Fibroblast of villous mesenchyme (primary cell): Measurements from ENCODE around the gene CSF3. TPM values are rescaled to one million over a fixed set of nuclear protein-coding genes. Genes with fewer than 3 reads are reported as not detected.

ENCODE experiments used
- DNase-seq: peaks from one replicate; pipeline ENCODE4 v3.0.0-alpha.2; 2010; ENCODE audit warnings: low read depth
- H3K4me3 ChIP-seq: 2 replicates; pipeline ENCODE4 v1.5.1; 2011; ENCODE audit warnings: low read depth, mild to moderate bottlenecking, low read length
- total RNA-seq: library from RNA; depleted of rRNA; stranded (reverse); fragments of >200 nt; gene quantifications from 2 replicates; pipeline ENCODE4 v1.2.3, GENCODE V29; 2012
- TF ChIP-seq, protein P1 (sequence below): IDR thresholded peaks from 2 replicates; pipeline ENCODE4 v1.5.1; 2012; ENCODE audit warnings: low read depth, mild to moderate bottlenecking, low read length; ENCODE audit not compliant: insufficient read depth

CSF3 gene
- total RNA-seq, 1 donor: 4.3 TPM

DNA sequence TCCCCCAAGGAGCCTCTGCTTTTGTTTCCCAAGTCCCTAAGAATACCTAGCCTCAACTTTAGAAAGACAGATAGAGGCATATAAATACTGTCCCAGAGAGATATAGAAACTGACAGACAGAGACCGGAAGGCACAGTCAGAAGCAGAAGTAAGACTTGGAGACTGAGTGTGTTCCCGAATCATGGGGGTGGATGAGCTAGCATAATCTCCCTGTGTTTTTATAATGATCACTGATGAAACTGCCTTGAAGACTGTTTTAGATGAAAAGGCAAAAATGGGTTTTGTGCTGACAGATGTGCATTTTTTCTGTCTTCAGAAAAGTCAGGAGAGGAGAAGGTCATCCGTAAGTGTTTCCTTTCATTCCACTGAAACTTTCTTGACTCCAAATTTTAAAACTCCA, 43.0 kb upstream of the CSF3 start:
- DNase-seq: peak; percentile 28
- TF ChIP-seq, protein P1, sequence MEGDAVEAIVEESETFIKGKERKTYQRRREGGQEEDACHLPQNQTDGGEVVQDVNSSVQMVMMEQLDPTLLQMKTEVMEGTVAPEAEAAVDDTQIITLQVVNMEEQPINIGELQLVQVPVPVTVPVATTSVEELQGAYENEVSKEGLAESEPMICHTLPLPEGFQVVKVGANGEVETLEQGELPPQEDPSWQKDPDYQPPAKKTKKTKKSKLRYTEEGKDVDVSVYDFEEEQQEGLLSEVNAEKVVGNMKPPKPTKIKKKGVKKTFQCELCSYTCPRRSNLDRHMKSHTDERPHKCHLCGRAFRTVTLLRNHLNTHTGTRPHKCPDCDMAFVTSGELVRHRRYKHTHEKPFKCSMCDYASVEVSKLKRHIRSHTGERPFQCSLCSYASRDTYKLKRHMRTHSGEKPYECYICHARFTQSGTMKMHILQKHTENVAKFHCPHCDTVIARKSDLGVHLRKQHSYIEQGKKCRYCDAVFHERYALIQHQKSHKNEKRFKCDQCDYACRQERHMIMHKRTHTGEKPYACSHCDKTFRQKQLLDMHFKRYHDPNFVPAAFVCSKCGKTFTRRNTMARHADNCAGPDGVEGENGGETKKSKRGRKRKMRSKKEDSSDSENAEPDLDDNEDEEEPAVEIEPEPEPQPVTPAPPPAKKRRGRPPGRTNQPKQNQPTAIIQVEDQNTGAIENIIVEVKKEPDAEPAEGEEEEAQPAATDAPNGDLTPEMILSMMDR: no peak

DNA sequence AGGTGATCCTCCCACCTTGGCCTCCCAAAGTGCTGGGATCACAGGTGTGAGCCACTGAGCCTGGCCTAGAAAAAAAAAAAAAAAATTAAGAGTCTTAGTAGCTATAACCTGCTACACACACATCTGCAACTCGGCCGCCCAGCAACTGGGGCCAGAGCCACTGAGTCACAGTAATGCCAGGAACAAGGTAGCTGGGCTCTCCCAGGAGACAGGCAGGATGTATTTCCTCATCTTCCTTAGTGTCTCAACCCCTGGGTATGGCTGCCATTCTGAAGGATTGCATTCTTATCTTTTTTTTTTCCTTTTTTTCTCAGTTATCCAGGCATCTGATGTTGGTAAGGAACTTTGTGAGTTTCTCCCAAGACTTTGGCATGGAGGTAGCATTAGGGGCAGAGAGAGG, 41.7 kb upstream of the CSF3 start:
- TF ChIP-seq, protein P1: no peak
- DNase-seq: no peak
- H3K4me3 ChIP-seq: no peak overlapping the region

More for the DNA sequence above, 43.0 kb upstream of the CSF3 start:
- H3K4me3 ChIP-seq: no peak overlapping the region

DNA sequence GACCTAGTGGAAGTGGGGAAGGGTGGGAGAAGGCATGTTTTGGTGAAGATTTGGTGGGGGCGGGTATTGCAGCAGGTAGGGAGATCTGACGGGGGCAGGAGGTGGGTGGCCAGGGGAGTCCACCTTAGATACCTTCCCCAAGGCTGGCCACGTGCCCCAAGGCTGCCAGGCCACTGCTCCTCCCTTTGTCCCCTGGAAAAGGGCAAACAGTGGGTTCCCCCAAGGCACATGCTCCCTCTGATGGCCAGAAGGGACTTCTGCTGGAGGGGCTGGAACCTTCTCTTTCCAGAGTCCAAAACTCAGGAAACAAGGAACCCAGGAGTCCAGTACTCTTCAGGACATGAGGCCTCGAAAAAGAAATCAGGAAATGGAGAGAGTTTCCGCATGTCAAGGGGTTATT, 40.8 kb upstream of the CSF3 start:
- no peak for DNase-seq
- TF ChIP-seq, protein P1: no peak
- no peak overlapping the region for H3K4me3 ChIP-seq

DNA sequence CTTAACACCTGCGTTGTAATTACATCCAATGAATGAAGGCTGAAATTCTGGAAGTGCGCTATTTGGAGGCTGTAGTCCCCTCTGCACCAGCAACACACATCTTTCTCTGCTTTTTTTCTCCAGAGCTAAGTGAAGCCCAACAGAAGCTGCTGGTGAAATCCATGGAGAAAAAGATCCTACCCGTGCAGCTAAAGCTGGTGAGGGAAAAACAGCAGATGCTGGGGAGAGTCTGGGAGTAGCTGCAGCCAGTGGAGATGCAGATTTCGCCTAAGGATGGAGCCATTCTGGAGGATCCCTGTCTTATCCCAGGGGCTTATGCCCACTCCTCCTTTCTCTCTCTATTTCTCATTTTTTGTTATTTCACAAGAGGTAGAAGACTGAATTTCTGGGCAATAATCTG, 39.4 kb upstream of the CSF3 start:
- TF ChIP-seq, protein P1: no peak
- DNase-seq: no peak
- no peak overlapping the region for H3K4me3 ChIP-seq

DNA sequence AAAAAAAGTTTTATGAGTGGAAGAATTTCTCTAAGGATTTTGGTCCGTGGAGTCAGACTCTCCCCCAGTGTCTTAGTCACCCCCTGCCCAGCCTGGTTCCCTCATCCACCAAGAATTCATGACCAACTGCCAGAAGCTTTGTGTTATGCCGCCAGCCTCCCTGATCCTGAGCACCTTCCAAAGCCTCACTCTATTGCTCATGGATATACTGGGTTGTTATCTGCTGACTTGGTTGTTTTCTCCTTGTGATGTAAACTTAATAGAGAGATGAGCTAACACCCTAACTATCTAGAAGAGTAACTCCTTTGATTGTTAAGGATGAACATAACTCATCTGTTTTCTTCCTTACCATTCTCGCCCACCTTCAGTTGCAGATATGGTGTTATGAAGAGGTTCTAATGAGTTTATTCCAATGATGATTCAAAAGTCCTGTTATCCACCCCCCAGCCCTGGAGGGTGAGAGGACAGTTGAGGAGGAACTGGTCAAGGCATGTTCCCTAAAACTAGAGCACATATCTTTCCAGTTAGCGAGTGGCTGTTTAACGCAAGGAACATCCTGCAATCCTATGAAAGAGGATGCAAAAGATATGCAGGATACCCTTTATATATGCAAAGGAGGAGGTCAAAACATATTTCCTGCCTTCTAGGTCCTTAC, 36.1 kb upstream of the CSF3 start:
- DNase-seq: peak; percentile 74
- H3K4me3 ChIP-seq: no peak overlapping the region
- TF ChIP-seq, protein P1: no peak

DNA sequence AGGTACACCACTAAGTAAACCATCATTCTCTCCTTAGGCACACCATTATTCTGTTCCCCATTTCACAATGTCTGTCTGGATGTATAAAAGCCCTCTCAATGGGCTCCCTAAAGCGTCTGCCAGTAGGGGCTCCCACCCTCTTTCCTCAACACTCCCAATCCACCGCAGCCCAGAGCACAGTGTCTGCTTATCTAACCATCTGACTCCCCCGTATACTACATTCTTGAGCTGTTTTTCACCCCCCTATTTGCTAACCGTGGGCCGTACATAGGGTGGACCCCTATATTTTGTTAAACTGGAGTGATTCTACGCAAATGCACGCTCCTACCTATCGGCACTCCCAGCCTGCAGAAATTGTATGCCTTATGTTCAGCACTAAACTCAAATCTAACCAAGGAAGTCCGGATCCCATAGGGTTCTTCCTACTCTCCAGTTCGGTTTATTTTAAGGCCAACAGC, 35.3 kb upstream of the CSF3 start:
- DNase-seq: peak; percentile 46
- TF ChIP-seq, protein P1: peak; percentile 28

More for the DNA sequence above, 35.3 kb upstream of the CSF3 start:
- H3K4me3 ChIP-seq: peak overlapping the region; percentile 96
